DND-41 (cell line): ENCODE results near the gene GTF2A1.
A peak's percentile ranks its signal among the peaks of the same experiment; 100 is the strongest.

Experiments
- ATAC-seq: fragments of 200-7000 bp; cut with Tn5 transposase; 3 replicates; pipeline ENCODE4 v1.9.1; 2021; ENCODE audit warnings: low read depth; ENCODE audit not compliant: insufficient read depth
- DNase-seq: peaks from one replicate; pipeline ENCODE4 v3.0.0-alpha.2; 2020
- H2AFZ ChIP-seq: 2 replicates; pipeline ENCODE4 v1.6.0; 2012; ENCODE audit warnings: low read depth, low read length
- H3K27ac ChIP-seq: 2 replicates; pipeline ENCODE4 v1.5.1; 2012; ENCODE audit warnings: low read length, inconsistent platforms
- H3K27me3 ChIP-seq: fragments of 200-600 bp; sonication (generic); 2 replicates; pipeline ENCODE4 v1.6.0; 2012; ENCODE audit warnings: low read length, mild to moderate bottlenecking, inconsistent platforms; ENCODE audit not compliant: insufficient read depth, poor library complexity
- H3K36me3 ChIP-seq: 2 replicates; pipeline ENCODE4 v1.5.1; 2012; ENCODE audit warnings: low read length, inconsistent platforms; ENCODE audit not compliant: insufficient read depth
- H3K4me1 ChIP-seq: 2 replicates; pipeline ENCODE4 v1.5.1; 2012; ENCODE audit warnings: mild to moderate bottlenecking, low read length; ENCODE audit not compliant: insufficient read depth
- H3K4me2 ChIP-seq: 2 replicates; pipeline ENCODE4 v1.6.0; 2012; ENCODE audit warnings: mild to moderate bottlenecking, moderate library complexity, low read length, inconsistent platforms; ENCODE audit not compliant: insufficient read depth
- H3K4me3 ChIP-seq, 2 experiments: fragments of 200-600 bp in 1 of 2; shearing (Covaris generic) in 1 of 2; 2 replicates each; pipeline ENCODE4 v1.5.1; 2012 to 2016; ENCODE audit warnings: inconsistent platforms in 2 of 2, low read length in 2 of 2, mild to moderate bottlenecking in 2 of 2, low read depth in 1 of 2, moderate library complexity in 1 of 2
- H3K79me2 ChIP-seq: 2 replicates; pipeline ENCODE4 v1.6.0; 2012; ENCODE audit warnings: low read length, inconsistent platforms; ENCODE audit not compliant: insufficient read depth
- H3K9ac ChIP-seq: 2 replicates; pipeline ENCODE4 v1.6.0; 2012; ENCODE audit warnings: low read depth, mild to moderate bottlenecking, inconsistent platforms, low read length, moderate library complexity
- H3K9me3 ChIP-seq: 2 replicates; pipeline ENCODE4 v1.5.1; 2012; ENCODE audit warnings: low read length, moderate library complexity, mild to moderate bottlenecking, inconsistent platforms; ENCODE audit not compliant: insufficient read depth, severe bottlenecking
- H4K20me1 ChIP-seq: 2 replicates; pipeline ENCODE4 v1.6.0; 2012; ENCODE audit warnings: low read length; ENCODE audit not compliant: insufficient read depth
- CTCF ChIP-seq: IDR thresholded peaks from 2 replicates; pipeline ENCODE4 v1.5.1; 2012; ENCODE audit warnings: borderline replicate concordance, low read length, moderate library complexity, mild to moderate bottlenecking; ENCODE audit not compliant: poor library complexity, severe bottlenecking; ENCODE audit errors: extremely low read depth
- EZH2 ChIP-seq: IDR thresholded peaks from 3 replicates; pipeline ENCODE4 v1.6.1; 2012; ENCODE audit warnings: borderline replicate concordance, low read depth, mild to moderate bottlenecking, moderate library complexity, low read length, inconsistent platforms; ENCODE audit not compliant: severe bottlenecking

Gene GTF2A1

GRCh38 chr14:81205639-81206038 is 15.1 kb downstream of the GTF2A1 start:
- Histone ChIP-seq H3K4me1 (no peaks in the 10 kb centered on the region), H3K36me3 (peaks cover 94% of the 10 kb centered on the region), H3K4me3 (no peak overlapping the region), H3K9me3 (no peaks in the 10 kb centered on the region), H3K79me2 (peaks cover 89% of the 10 kb centered on the region), H3K9ac (no peak overlapping the region), H3K4me2 (no peak overlapping the region), H2AFZ (no peak overlapping the region), H3K27me3 (no peaks in the 10 kb centered on the region), H4K20me1 (peaks cover 37% of the 10 kb centered on the region; the same call in 1 of the 2 replicates), H3K27ac (no peak overlapping the region)
- ATAC-seq (no peak), DNase-seq (no peak)
- TF ChIP-seq CTCF (no peak), EZH2 (no peak)

- H4K20me1 ChIP-seq: peaks cover 5% of the 10 kb centered on the region; the same call in 1 of the 2 replicates
- H3K4me3 ChIP-seq: no peak overlapping the region
- H2AFZ ChIP-seq: no peak overlapping the region
- no peaks in the 10 kb centered on the region for H3K9me3 ChIP-seq
- no peak overlapping the region for H3K9ac ChIP-seq
- H3K27ac ChIP-seq: no peak overlapping the region
- no peak overlapping the region for H3K4me2 ChIP-seq
- DNase-seq: no peak
- peaks cover 5% of the 10 kb centered on the region; the same call in 1 of the 2 replicates for H3K4me1 ChIP-seq
- ATAC-seq: peak; percentile 58; the same call in 2 of the 3 replicates
- peaks cover 90% of the 10 kb centered on the region for H3K36me3 ChIP-seq
- H3K27me3 ChIP-seq: no peaks in the 10 kb centered on the region
- H3K79me2 ChIP-seq: peaks cover 51% of the 10 kb centered on the region
- TF ChIP-seq CTCF (no peak), EZH2 (no peak)
These were observed 20.7 kb downstream of the GTF2A1 start for GRCh38 chr14:81200054-81200453.

- no peak overlapping the region for H3K4me3 ChIP-seq
- H3K27ac ChIP-seq: no peak overlapping the region
- H3K9ac ChIP-seq: no peak overlapping the region
- H4K20me1 ChIP-seq: peaks cover 4% of the 10 kb centered on the region; the same call in 1 of the 2 replicates
- TF ChIP-seq EZH2 (no peak), CTCF (no peak)
- no peaks in the 10 kb centered on the region for H3K9me3 ChIP-seq
- H2AFZ ChIP-seq: no peak overlapping the region
- ATAC-seq: no peak
- H3K4me2 ChIP-seq: no peak overlapping the region
- H3K79me2 ChIP-seq: peaks cover 43% of the 10 kb centered on the region
- no peak for DNase-seq
- H3K36me3 ChIP-seq: peaks cover 91% of the 10 kb centered on the region
- H3K27me3 ChIP-seq: no peaks in the 10 kb centered on the region
- peaks cover 5% of the 10 kb centered on the region; the same call in 1 of the 2 replicates for H3K4me1 ChIP-seq
These were observed 21.7 kb downstream of the GTF2A1 start for GRCh38 chr14:81199084-81199483.

GRCh38 chr14:81198651-81199050 is 22.1 kb downstream of the GTF2A1 start:
- Histone ChIP-seq H3K36me3 (peaks cover 91% of the 10 kb centered on the region), H3K4me1 (peaks cover 5% of the 10 kb centered on the region; the same call in 1 of the 2 replicates), H3K79me2 (peaks cover 38% of the 10 kb centered on the region), H4K20me1 (peaks cover under 1% of the 10 kb centered on the region; the same call in 1 of the 2 replicates), H3K9me3 (no peaks in the 10 kb centered on the region), H2AFZ (no peak overlapping the region), H3K4me3 (no peak overlapping the region), H3K9ac (no peak overlapping the region), H3K4me2 (no peak overlapping the region), H3K27ac (no peak overlapping the region), H3K27me3 (no peaks in the 10 kb centered on the region)
- no peak for TF ChIP-seq EZH2
- no peak for TF ChIP-seq CTCF
- no peak for ATAC-seq
- no peak for DNase-seq
